Loucy (cell line): ENCODE data around the gene KIAA0232.

Experiments used
- H2AFZ ChIP-seq: fragments of 200-600 bp; sonication (generic); 2 replicates; pipeline ENCODE4 v1.6.0; 2016; ENCODE audit warnings: antibody characterized with exemption, mild to moderate bottlenecking, low read length, moderate library complexity
- H3F3A ChIP-seq: fragments of 200-600 bp; 2 replicates; pipeline ENCODE4 v1.6.0; 2016; ENCODE audit warnings: antibody characterized with exemption, low read depth, mild to moderate bottlenecking
- H3K27me3 ChIP-seq: fragments of 200-600 bp; sonication (generic); 2 replicates; pipeline ENCODE4 v1.6.1; 2014; ENCODE audit warnings: low read length, mild to moderate bottlenecking; ENCODE audit not compliant: insufficient read depth, poor library complexity, severe bottlenecking
- H3K36me3 ChIP-seq: fragments of 200-600 bp; sonication (generic); 2 replicates; pipeline ENCODE4 v1.6.1; 2016; ENCODE audit warnings: low read length; ENCODE audit not compliant: insufficient read depth
- H3K4me1 ChIP-seq: fragments of 200-600 bp; sonication (generic); 2 replicates; pipeline ENCODE4 v1.5.1; 2014; ENCODE audit warnings: low read length, mild to moderate bottlenecking; ENCODE audit not compliant: insufficient read depth, poor library complexity, severe bottlenecking
- H3K4me2 ChIP-seq: fragments of 200-600 bp; sonication (generic); 2 replicates; pipeline ENCODE4 v1.6.0; 2014; ENCODE audit warnings: antibody characterized with exemption, low read length, low read depth, mild to moderate bottlenecking; ENCODE audit not compliant: poor library complexity, severe bottlenecking
- H3K4me3 ChIP-seq: fragments of 200-600 bp; sonication (generic); 2 replicates; pipeline ENCODE4 v1.5.1; 2014; ENCODE audit warnings: low read length, mild to moderate bottlenecking, mixed read lengths; ENCODE audit not compliant: poor library complexity, severe bottlenecking
- H3K79me2 ChIP-seq: fragments of 200-600 bp; sonication (generic); 2 replicates; pipeline ENCODE4 v1.6.1; 2014; ENCODE audit warnings: low read length; ENCODE audit not compliant: insufficient read depth
- H3K9ac ChIP-seq: fragments of 200-600 bp; sonication (generic); 2 replicates; pipeline ENCODE4 v1.6.0; 2014; ENCODE audit warnings: mild to moderate bottlenecking, low read depth, low read length, moderate library complexity; ENCODE audit not compliant: poor library complexity, severe bottlenecking
- H3K9me2 ChIP-seq: fragments of 200-600 bp; sonication (generic); replicated peaks from 2 replicates; pipeline ENCODE4 v1.6.1; 2016; ENCODE audit warnings: low read depth, low read length, mixed read lengths
- H3K9me3 ChIP-seq: fragments of 200-600 bp; sonication (generic); 2 replicates; pipeline ENCODE4 v1.6.1; 2014; ENCODE audit warnings: mild to moderate bottlenecking, antibody characterized with exemption, low read length, low read depth; ENCODE audit not compliant: insufficient read depth
- H4K20me1 ChIP-seq: fragments of 200-600 bp; sonication (generic); 2 replicates; pipeline ENCODE4 v1.6.0; 2014; ENCODE audit warnings: antibody characterized with exemption, low read length, mild to moderate bottlenecking; ENCODE audit not compliant: insufficient read depth, poor library complexity, severe bottlenecking
- EZH2phosphoT487 ChIP-seq: fragments of 200-600 bp; IDR thresholded peaks from 2 replicates; pipeline ENCODE4 v1.6.1; 2018; ENCODE audit warnings: antibody characterized with exemption, mild to moderate bottlenecking, moderate library complexity, borderline replicate concordance
- TF ChIP-seq, protein P1 (sequence below): fragments of 200-600 bp; sonication (generic); conservative IDR thresholded peaks from 2 replicates; pipeline ENCODE4 v1.5.1; 2014; ENCODE audit warnings: mild to moderate bottlenecking, antibody characterized with exemption, low read length

Gene KIAA0232

DNA sequence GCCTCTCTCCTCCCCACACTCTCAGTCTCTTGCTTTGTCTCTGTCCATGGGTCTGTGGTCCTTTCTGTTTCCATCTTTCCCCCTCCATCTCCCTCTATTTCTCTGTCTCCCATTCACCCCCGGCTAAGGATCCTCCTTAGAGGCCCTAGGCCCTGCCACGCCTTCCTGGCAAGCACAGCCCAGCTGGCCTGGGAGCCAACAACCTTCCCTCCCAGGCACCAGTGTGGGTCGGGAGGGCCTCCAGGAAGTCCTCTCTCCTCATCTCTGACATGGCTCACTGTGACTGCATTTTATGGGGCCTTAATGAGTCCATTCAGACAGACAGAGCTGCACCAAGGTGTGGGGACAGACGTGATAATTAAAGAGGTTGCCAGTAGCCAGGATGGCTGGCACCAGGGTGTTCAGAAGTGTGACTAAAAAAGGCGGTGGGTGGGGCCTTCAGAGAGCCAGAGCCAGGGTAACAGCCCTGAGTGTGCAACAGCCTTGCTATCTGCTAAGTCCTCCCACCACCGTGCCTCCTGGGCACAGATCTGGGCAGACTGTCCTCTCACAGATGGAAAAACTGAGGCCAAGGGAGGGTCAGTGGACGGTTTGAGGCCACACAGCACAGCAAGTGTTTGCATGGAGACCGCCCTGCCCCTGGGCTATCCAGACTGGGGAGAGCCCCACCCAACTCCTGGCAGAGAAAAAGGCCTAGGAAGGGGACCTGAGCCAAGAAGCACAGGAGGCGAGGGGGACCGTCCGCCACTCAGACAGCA, 35.1 kb upstream of the KIAA0232 start:
- Histone ChIP-seq H3K36me3 (no peaks in the 10 kb centered on the region), H3K27me3 (no peaks in the 10 kb centered on the region), H3K9me2 (no peaks in the 10 kb centered on the region), H3K4me3 (no peak overlapping the region), H3K4me2 (no peak overlapping the region), H4K20me1 (no peaks in the 10 kb centered on the region), H3K9me3 (no peaks in the 10 kb centered on the region), H3K9ac (no peak overlapping the region), H3K4me1 (no peaks in the 10 kb centered on the region), H2AFZ (peak overlapping the region; percentile 89), H3F3A (no peaks in the 10 kb centered on the region), H3K79me2 (no peaks in the 10 kb centered on the region)
- TF ChIP-seq, protein P1, sequence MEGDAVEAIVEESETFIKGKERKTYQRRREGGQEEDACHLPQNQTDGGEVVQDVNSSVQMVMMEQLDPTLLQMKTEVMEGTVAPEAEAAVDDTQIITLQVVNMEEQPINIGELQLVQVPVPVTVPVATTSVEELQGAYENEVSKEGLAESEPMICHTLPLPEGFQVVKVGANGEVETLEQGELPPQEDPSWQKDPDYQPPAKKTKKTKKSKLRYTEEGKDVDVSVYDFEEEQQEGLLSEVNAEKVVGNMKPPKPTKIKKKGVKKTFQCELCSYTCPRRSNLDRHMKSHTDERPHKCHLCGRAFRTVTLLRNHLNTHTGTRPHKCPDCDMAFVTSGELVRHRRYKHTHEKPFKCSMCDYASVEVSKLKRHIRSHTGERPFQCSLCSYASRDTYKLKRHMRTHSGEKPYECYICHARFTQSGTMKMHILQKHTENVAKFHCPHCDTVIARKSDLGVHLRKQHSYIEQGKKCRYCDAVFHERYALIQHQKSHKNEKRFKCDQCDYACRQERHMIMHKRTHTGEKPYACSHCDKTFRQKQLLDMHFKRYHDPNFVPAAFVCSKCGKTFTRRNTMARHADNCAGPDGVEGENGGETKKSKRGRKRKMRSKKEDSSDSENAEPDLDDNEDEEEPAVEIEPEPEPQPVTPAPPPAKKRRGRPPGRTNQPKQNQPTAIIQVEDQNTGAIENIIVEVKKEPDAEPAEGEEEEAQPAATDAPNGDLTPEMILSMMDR = no peak
- no peak for TF ChIP-seq EZH2phosphoT487

DNA sequence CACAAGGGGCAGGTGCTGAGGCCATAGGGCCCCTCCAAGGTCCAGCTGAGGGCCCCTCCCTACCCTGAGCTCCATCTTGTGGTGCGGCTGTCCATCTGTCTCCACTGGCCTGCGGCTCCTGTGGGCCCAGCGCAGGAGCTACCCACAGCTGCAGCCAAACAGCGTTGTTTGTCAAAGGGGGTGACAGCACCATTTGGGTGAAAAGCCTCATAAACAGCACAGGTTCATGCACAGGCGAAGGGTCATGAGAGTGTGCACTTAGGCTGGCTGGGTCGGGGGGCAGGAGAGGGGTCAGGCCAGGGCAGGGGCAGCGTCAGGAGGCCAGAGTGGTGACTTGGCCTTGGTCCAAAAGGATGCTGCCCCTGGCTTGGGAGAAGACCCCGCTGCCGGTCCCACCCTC, 34.2 kb upstream of the KIAA0232 start:
- Histone ChIP-seq H3F3A (no peaks in the 10 kb centered on the region), H4K20me1 (no peaks in the 10 kb centered on the region), H3K4me2 (no peak overlapping the region), H3K4me1 (no peaks in the 10 kb centered on the region), H3K9me2 (no peaks in the 10 kb centered on the region), H3K36me3 (no peaks in the 10 kb centered on the region), H3K79me2 (no peaks in the 10 kb centered on the region), H3K27me3 (no peaks in the 10 kb centered on the region), H2AFZ (no peak overlapping the region), H3K9me3 (no peaks in the 10 kb centered on the region), H3K9ac (no peak overlapping the region), H3K4me3 (no peak overlapping the region)
- TF ChIP-seq EZH2phosphoT487 = no peak
- TF ChIP-seq, protein P1 = no peak

DNA sequence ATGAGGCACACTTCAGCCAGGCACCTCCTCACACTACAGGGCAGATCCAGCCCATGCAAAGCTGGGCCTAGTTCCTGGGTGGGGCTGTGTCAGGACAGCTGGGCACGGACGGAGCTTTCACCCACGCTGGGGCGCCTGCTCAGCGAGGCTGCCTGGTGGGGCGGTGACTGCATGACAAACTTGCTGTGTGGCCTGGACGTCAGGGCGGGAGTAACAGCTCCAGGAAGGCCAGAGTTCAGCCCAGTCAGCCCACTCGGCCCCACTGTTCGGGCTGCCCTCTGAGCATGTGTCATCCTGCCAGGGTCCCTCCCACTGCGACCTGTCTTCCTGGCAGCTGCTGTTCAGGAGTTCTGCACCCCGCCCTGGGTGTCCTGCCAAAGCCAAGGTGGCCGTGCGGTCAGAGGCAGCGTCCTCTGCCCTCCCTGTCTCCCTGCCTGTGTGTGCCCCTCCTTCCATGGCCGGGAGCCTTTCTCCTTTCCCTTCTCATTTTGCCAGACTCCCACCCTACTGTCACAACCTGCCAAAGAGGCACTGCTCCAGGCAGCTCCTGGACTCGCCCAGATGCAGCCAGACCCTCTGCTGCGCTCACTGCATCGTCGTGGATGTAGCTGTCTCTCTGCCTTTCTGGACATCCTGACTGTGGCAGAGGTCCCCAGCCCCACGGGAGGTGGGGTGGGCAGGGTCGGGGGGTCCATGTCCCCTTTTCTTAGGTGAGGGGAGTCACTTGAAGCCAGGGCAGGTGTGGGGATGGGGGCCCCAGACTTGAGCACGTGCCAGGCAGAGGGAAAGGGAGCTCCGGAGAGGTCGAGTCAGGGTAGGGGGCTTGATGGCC, 33.0 kb upstream of the KIAA0232 start:
- Histone ChIP-seq H3K9me2 (no peaks in the 10 kb centered on the region), H4K20me1 (no peaks in the 10 kb centered on the region), H2AFZ (no peak overlapping the region), H3K4me1 (no peaks in the 10 kb centered on the region), H3K4me2 (no peak overlapping the region), H3K9ac (no peak overlapping the region), H3K9me3 (no peaks in the 10 kb centered on the region), H3K79me2 (no peaks in the 10 kb centered on the region), H3K27me3 (no peaks in the 10 kb centered on the region), H3F3A (no peaks in the 10 kb centered on the region), H3K4me3 (no peak overlapping the region), H3K36me3 (no peaks in the 10 kb centered on the region)
- TF ChIP-seq, protein P1 = no peak
- TF ChIP-seq EZH2phosphoT487 = no peak
